VCaP (cell line): ENCODE measurements around the gene GPM6B.

ENCODE experiments used
- H3K27ac ChIP-seq: fragments of 450-650 bp; 2 replicates; pipeline ENCODE4 v1.5.1; 2017
- TF ChIP-seq, protein P1 (sequence below): fragments of 450-650 bp; conservative IDR thresholded peaks from 2 replicates; pipeline ENCODE4 v1.5.1; 2017; ENCODE audit warnings: mild to moderate bottlenecking, moderate library complexity

GPM6B gene

DNA sequence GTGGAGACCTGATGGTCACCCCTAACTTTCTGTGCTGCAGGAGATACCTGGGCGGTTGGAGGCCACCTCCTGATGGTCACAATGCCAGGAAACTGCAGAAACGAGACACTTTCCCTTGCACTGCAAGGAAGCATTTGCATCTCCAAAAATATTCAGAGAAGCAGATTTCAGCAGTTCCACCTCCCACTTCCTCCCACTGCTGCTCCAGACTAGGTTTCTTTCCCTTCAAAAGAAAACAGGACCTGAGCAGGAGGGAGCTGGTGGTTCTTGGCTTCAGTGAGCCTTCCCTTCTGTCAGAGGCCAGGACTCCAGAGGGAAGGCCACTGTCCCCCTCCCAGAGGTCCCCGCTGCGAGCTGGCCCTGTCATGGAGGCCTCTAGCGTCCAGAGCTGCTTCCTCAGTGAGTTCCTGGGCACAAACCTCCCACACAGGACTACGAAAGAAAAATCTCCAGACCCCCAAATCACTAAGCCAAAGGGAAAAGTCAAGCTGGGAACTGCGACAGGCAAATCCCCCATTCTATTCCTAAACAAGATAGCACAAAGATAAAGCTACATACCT lies 35.9 kb downstream of the GPM6B start:
- TF ChIP-seq, protein P1, sequence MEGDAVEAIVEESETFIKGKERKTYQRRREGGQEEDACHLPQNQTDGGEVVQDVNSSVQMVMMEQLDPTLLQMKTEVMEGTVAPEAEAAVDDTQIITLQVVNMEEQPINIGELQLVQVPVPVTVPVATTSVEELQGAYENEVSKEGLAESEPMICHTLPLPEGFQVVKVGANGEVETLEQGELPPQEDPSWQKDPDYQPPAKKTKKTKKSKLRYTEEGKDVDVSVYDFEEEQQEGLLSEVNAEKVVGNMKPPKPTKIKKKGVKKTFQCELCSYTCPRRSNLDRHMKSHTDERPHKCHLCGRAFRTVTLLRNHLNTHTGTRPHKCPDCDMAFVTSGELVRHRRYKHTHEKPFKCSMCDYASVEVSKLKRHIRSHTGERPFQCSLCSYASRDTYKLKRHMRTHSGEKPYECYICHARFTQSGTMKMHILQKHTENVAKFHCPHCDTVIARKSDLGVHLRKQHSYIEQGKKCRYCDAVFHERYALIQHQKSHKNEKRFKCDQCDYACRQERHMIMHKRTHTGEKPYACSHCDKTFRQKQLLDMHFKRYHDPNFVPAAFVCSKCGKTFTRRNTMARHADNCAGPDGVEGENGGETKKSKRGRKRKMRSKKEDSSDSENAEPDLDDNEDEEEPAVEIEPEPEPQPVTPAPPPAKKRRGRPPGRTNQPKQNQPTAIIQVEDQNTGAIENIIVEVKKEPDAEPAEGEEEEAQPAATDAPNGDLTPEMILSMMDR: no peak
- no peak overlapping the region for H3K27ac ChIP-seq

DNA sequence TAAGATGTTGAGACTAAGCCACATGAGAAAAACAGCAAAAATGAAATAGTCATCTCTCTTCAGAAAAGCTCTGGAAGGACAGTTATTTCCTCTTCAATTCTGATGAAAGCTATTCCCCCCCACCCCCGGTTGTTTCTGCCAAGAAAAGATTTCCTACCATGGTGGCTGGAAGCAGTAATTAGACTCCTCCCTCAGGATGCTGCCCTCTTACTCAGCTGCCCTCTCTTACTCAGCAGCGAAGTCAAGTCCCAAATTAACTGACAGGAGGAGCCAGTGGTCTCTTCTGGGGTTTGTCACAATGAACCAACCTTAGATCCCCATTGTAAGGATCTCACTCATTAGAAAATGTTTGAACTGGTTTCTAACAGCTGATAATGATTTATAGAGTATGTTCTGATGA lies 38.0 kb downstream of the GPM6B start:
- TF ChIP-seq, protein P1: no peak
- no peak overlapping the region for H3K27ac ChIP-seq

DNA sequence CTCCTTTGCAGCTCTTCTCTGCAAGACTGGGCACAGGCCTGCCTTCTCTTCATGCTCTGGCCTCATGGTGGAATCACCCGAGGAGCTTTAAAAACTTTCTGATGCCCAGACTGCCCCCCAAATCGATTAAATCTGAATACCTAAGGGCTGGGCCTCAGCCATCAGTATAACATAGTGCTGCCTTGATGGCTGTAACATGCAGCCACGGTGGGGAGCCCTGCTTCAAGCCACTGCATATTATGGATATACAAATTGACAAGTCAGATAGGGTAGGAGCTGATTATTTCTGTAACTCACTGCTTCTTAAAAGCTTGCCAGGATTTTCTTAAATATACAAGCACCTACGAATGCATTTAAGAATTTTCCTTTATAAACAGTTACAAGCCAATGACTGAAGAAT lies 40.5 kb downstream of the GPM6B start:
- H3K27ac ChIP-seq: no peak overlapping the region
- TF ChIP-seq, protein P1: no peak

DNA sequence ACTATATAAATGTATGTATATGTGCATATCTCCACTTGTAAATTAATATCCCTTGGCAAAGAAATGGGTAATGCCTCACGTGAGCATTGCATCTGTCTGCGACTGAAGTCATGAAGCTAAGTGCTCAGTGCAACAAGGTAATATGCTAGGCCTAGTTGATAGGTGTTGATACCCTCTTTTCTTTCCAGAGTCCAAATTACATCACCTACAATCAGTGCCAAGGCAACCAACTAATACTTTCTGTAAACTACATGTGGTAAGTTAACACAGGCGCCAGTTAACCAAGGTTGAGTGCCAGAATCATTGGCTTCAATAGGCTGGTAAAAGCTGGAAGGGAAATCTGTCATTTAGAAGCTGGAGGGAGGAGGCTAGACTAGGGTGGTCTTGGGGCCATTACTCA lies 41.1 kb downstream of the GPM6B start:
- TF ChIP-seq, protein P1: no peak
- H3K27ac ChIP-seq: no peak overlapping the region

DNA sequence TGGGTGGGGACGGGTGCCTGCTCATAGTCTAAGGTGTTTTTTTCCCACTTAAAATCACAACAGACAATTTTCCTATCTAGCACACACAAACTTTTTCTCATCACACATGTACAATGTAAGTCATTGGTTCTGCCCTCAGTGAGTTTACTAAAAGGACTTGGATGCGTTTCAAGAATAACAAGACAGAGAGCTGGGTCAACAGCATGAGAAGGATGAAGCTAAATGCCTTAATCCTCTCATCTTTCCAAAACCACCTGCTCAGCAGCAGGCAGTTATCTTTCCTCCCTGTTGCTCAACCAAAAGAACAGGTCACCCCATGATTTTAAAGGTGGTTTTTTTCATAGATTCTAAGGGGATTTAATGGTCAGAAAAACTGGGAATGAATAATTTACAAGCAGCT lies 42.2 kb downstream of the GPM6B start:
- TF ChIP-seq, protein P1: no peak
- H3K27ac ChIP-seq: no peak overlapping the region

DNA sequence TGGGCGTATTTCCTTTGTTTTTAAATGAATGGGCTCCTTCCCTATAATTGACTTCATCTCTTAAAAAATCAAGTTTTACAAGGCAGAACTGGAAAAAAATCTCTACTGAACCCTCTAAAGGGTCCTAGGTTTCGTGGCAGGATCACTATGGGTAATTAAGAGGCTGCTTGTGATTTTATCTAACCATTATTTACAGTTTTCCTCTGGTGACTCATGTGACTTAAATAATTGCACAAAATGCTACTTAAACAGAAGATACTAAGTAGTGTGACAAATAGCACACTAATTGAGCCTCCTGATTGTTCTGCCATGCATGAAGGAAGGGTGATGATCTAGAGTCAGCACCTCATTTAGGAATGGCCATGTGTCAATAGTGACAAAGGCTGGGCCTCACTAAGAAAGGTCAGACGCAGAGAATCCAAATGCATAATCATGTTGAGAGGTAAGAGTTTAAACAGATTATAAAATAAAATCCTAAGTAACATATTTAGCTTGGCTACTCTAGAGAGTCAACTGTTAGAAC lies 46.8 kb downstream of the GPM6B start:
- TF ChIP-seq, protein P1: no peak
- H3K27ac ChIP-seq: no peak overlapping the region

DNA sequence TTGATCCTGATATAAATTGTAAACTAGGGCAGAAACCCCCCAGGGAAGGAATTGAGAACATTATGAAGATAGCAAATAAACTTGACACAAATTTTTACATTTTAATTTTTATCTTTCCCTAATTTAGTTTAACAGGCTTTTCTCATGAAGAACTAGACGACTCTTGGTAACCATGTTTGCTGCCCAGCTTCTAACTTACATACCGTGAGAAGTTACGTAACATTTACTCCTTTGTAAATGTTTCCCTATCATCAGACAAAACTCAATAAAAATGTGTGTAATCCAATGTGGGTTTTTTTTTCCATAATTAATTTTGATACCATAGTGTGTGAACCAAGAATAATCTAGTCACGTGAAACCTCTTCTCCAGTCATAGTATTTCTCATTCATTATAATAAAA lies 48.0 kb downstream of the GPM6B start:
- H3K27ac ChIP-seq: no peak overlapping the region
- TF ChIP-seq, protein P1: no peak
